Measurements from ENCODE around the gene NRP2.

Gene NRP2

DNA sequence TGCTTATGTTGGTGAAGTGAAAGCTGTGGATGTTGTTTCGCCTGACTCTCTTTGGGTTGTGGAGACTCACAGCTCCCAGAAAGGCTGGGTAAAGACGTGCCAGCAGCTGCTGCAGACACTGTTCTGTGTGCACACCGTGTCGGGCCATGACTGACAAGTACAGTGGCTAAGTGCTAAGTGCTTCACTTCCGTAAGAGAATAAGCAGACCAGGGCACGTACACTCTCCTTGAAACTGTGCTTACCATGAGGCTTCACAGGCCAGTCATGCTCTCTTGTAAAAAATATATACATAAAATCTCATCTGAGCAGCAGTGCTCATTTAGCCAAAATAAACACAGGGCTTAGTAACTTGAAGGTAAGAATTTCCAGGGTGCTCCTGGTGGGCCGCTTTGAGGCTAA is 86.0 kb downstream of the NRP2 start:
- Mint-ChIP-seq H3K36me3 (no peaks in the 10 kb centered on the region), H3K27me3 (peaks cover 23% of the 10 kb centered on the region), H3K4me1 (ENCODE audit: low read depth) (peaks cover 10% of the 10 kb centered on the region), H3K27ac (no peak overlapping the region), H3K4me3 (no peak overlapping the region), H3K9me3 (ENCODE audit: low read depth) (no peaks in the 10 kb centered on the region)

DNA sequence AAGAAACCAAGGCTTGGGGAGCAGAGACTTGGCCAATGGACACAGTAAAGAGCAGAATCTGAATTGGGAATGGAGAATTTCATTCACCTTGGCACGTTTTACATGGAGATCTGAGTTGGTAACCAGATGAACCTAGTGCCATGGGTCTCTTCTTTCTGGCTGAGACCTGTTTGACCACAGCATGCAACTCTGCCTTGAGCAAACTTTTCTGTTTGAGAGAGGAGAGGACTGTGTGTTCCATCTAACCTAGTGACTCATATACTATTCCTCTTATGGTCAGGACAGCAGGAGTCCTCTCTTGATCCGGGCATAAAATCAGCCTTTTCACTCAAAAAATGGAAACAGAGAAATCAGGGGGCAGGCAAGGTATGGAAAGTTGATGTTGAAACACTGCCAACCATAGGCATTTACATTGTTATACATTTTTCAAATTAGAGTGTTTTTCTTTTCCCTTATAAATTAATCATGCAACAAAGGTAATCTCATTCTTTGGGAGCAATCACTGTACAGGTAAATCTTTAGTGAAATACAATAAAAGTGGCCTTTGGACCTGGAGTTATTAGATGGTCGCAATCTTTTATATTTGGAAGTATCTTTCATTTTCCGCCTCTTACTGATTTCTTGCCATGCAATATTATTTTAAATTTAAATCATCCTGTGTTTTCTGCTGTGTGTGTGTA is 86.7 kb downstream of the NRP2 start:
- Mint-ChIP-seq H3K4me3 (no peak overlapping the region), H3K36me3 (no peaks in the 10 kb centered on the region), H3K27ac (no peak overlapping the region), H3K27me3 (peaks cover 23% of the 10 kb centered on the region), H3K4me1 (ENCODE audit: low read depth) (peaks cover 10% of the 10 kb centered on the region), H3K9me3 (ENCODE audit: low read depth) (no peaks in the 10 kb centered on the region)

DNA sequence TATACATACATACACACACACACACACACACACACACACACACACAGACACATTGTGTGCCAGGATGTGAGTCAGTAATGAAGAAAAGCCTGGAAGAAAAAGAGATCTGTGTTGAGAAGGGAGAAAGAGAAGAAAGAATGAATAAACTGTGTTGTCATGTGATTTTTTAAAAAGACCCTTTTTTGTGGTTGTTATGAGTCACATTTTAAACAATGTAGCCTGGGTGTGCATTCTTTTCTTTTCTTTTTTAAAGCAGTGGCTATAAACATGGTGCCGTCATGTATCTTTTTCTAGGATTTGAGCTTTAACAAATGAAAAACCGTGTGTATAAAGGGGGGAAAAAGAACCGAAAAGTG is 87.2 kb downstream of the NRP2 start:
- no peaks in the 10 kb centered on the region for H3K36me3 Mint-ChIP-seq
- peaks cover 20% of the 10 kb centered on the region for H3K27me3 Mint-ChIP-seq
- peaks cover 10% of the 10 kb centered on the region for H3K4me1 Mint-ChIP-seq (ENCODE audit: low read depth)
- no peak overlapping the region for H3K4me3 Mint-ChIP-seq
- H3K9me3 Mint-ChIP-seq (ENCODE audit: low read depth), result no peaks in the 10 kb centered on the region
- no peak overlapping the region for H3K27ac Mint-ChIP-seq

DNA sequence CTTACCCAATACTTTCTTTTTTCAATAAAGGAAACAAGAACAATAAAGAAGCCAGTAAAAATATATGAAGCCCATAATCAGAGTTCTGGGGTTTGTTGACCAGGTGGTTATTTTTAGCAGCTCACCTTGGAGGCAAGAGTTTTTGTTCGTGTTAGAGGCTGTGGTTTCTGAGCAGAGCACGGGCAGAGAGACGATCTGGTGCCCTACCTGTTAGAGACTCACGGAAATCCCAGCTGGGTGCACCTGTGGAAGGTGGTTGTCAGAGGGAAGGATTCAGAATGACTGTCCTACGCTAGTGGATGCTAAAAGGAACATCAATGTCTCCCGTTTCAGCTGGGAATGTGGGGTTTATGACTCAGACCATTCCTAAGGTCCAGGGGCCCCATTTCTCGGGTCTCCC is 87.6 kb downstream of the NRP2 start:
- Mint-ChIP-seq H3K36me3 (no peaks in the 10 kb centered on the region), H3K27ac (no peak overlapping the region), H3K4me3 (no peak overlapping the region), H3K9me3 (ENCODE audit: low read depth) (no peaks in the 10 kb centered on the region), H3K4me1 (ENCODE audit: low read depth) (peaks cover 10% of the 10 kb centered on the region), H3K27me3 (peaks cover 20% of the 10 kb centered on the region)

DNA sequence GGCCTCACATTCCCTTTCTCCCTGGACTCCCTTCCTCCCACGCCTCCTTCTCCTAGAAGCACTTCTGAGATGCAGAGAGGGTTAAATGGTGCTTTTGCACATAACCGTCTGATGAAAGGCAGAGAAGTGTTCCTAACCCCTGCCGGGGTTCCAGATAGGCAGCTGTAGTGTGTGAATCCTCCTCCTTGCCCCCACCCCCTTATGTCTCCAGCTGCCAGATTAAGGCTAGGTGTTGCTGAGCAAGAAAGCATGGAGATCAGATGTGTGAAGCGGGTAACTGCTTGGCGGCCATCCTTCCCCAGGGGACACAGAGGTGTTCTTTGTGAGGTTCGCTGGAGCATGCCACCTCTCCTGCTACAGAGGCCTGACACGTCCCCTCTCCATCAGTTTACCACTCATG is 88.3 kb downstream of the NRP2 start:
- Mint-ChIP-seq H3K27me3 (peaks cover 16% of the 10 kb centered on the region), H3K4me1 (ENCODE audit: low read depth) (peaks cover 10% of the 10 kb centered on the region), H3K4me3 (no peak overlapping the region), H3K36me3 (no peaks in the 10 kb centered on the region), H3K9me3 (ENCODE audit: low read depth) (no peaks in the 10 kb centered on the region), H3K27ac (no peak overlapping the region)

DNA sequence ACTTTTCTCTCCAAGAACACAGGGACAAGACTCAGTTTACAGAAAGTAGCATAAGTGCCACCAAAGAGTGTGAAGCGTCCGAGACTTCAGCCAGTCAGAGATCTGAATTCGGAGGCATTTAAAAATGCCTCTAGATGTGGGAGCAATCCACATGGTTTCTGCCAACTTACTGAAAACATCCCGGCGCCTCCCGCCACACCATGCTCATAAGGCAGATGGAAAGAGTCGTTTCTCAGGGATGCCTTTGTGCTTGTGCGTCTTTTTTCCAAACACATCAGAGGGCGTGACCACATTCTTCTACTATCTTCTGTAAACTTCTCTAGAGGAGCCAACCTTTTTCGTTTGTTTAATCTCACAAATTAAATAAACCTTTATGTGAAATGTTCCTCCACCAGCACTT is 88.7 kb downstream of the NRP2 start:
- Mint-ChIP-seq H3K9me3 (ENCODE audit: low read depth) (no peaks in the 10 kb centered on the region), H3K4me3 (no peak overlapping the region), H3K4me1 (ENCODE audit: low read depth) (peaks cover 10% of the 10 kb centered on the region), H3K27ac (no peak overlapping the region), H3K36me3 (no peaks in the 10 kb centered on the region), H3K27me3 (peaks cover 16% of the 10 kb centered on the region)

DNA sequence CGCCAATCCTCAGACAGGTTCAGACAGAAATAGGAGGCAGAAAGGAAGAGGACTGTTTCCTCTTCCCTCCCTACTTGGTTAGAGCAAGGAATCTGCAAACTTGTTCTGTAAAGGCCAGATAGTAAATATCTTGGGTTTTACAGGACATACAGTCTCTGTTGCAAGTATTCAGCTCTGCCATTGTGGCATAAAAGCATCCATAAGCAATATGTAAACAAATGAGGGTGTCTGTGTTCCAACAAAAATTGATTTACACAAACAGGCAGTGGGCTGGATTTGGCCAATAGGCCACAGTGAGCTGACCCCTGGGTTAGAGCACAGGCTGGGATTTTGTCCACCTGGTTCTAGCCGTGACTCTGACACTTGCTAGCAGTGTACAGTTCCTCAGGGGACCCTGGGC is 89.4 kb downstream of the NRP2 start:
- Mint-ChIP-seq H3K9me3 (ENCODE audit: low read depth) (no peaks in the 10 kb centered on the region), H3K4me3 (no peak overlapping the region), H3K27me3 (peaks cover 14% of the 10 kb centered on the region), H3K4me1 (ENCODE audit: low read depth) (peaks cover 10% of the 10 kb centered on the region), H3K27ac (no peak overlapping the region), H3K36me3 (no peaks in the 10 kb centered on the region)

DNA sequence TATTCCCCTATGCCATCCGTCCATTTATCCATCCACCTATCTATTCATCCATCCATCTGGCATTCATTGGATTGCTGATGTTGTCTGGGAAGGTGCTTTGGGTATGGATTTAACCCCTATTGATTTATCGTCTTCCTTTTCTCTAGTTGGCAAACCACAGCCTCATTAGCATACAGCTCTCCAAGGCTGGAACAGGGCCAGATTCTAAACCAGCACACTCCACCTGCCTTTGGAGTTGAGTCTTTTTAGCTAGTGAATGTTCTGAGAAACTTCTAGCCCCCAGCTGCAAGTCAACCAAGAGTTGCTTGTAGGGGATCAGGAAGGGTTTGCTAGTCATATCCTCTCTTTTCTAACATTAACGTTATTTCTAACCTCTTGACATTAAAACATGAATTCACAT is 90.7 kb downstream of the NRP2 start:
- no peaks in the 10 kb centered on the region for H3K9me3 Mint-ChIP-seq (ENCODE audit: low read depth)
- no peak overlapping the region for H3K27ac Mint-ChIP-seq
- peaks cover 8% of the 10 kb centered on the region for H3K27me3 Mint-ChIP-seq
- H3K4me3 Mint-ChIP-seq, result no peak overlapping the region
- peaks cover 8% of the 10 kb centered on the region for H3K4me1 Mint-ChIP-seq (ENCODE audit: low read depth)
- no peaks in the 10 kb centered on the region for H3K36me3 Mint-ChIP-seq

DNA sequence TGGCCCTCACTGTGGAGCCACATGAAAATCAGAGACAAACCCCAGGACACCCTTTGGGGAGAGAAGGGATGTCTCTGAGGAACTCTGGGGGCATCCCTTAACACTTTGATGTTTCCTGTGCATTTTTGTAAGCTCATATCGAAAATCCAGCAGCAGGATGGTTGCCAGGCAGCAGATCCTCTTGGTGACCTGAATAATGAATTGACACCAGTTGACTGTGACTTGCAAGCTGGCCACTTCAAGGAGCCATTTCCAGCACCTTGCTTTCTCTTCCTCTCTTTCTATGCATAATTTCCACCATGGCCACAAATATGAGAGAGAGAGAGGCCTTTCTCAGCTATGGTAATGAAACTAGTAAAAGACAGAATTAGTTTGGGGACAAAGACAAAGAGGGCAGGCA is 91.7 kb downstream of the NRP2 start:
- peaks cover 8% of the 10 kb centered on the region for H3K4me1 Mint-ChIP-seq (ENCODE audit: low read depth)
- H3K4me3 Mint-ChIP-seq, result no peak overlapping the region
- H3K27me3 Mint-ChIP-seq, result peaks cover 8% of the 10 kb centered on the region
- no peaks in the 10 kb centered on the region for H3K36me3 Mint-ChIP-seq
- no peak overlapping the region for H3K27ac Mint-ChIP-seq
- H3K9me3 Mint-ChIP-seq (ENCODE audit: low read depth), result no peaks in the 10 kb centered on the region

DNA sequence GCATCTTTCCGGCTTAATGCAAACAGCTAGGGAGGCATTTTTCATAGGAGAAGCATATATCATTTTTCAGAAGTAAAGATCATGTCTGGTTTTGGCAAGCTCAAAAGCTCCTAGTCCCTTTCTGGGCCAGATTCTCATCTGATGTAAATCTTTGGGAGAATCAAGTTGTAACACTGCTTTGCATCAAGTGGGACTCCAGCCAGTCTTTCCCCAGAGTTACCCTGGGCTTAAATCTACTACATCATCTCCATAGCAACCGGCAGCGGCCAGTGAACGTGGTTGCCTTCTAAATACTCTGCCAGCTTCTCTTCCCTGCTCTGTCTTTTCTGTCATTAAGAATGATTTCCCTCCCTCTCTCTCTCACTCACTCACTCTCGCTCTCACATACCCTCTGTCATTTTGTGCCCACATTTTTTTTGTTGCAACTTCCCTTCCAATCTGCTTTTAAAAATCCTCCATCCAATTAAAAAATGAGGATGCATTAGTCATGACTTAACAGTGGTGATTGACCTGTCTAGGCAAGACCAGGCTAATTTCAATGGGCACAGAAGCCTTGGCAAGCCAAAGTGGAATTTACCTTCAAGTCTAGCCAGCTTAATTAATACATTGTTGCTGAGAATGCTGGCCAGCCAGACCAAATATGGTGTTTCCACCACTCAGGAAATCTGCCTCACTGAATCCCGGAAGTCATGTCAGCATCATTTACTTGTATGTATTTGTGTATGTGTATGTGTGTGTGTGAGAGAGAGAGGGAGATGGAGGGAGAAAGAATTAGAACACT is 93.0 kb downstream of the NRP2 start:
- Mint-ChIP-seq H3K27me3 (peaks cover 8% of the 10 kb centered on the region), H3K4me1 (ENCODE audit: low read depth) (no peaks in the 10 kb centered on the region), H3K36me3 (no peaks in the 10 kb centered on the region), H3K9me3 (ENCODE audit: low read depth) (no peaks in the 10 kb centered on the region), H3K27ac (no peak overlapping the region), H3K4me3 (no peak overlapping the region)

DNA sequence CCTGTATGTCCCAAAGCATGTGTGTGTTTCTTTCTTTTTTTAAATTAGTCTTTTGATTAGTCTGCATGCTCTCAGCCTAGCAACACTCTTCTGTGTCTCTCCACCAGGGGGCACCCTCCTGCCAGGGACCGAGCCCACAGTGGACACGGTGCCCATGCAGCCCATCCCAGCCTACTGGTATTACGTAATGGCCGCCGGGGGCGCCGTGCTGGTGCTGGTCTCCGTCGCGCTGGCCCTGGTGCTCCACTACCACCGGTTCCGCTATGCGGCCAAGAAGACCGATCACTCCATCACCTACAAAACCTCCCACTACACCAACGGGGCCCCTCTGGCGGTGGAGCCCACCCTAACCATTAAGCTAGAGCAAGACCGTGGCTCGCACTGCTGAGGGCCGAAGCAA is 93.8 kb downstream of the NRP2 start:
- no peaks in the 10 kb centered on the region for H3K36me3 Mint-ChIP-seq
- H3K27ac Mint-ChIP-seq, result no peak overlapping the region
- no peak overlapping the region for H3K4me3 Mint-ChIP-seq
- no peaks in the 10 kb centered on the region for H3K9me3 Mint-ChIP-seq (ENCODE audit: low read depth)
- H3K4me1 Mint-ChIP-seq (ENCODE audit: low read depth), result peaks cover 7% of the 10 kb centered on the region
- peaks cover 6% of the 10 kb centered on the region for H3K27me3 Mint-ChIP-seq

DNA sequence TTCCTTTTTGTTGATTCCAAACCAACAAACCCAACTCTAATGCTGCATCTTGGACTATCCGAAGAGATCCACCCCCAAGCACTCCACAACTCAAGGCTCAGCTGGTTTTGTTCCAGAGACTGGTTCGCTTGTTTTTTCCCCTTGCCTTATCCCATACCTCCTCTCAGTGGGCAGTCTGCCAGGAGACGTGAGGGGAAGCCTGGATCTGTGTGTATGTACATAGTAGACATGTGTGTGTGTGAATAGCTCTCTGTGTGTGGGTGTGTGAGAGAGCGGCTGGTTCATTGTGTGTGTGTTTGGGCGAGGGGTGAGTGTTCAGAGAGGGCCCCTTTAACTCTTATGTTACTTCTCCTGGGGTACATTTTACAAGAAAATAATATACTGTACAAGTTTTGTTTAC is 94.4 kb downstream of the NRP2 start:
- H3K27me3 Mint-ChIP-seq, result peaks cover 6% of the 10 kb centered on the region
- H3K4me1 Mint-ChIP-seq (ENCODE audit: low read depth), result peaks cover 12% of the 10 kb centered on the region
- no peak overlapping the region for H3K4me3 Mint-ChIP-seq
- H3K36me3 Mint-ChIP-seq, result no peaks in the 10 kb centered on the region
- no peak overlapping the region for H3K27ac Mint-ChIP-seq
- no peaks in the 10 kb centered on the region for H3K9me3 Mint-ChIP-seq (ENCODE audit: low read depth)

DNA sequence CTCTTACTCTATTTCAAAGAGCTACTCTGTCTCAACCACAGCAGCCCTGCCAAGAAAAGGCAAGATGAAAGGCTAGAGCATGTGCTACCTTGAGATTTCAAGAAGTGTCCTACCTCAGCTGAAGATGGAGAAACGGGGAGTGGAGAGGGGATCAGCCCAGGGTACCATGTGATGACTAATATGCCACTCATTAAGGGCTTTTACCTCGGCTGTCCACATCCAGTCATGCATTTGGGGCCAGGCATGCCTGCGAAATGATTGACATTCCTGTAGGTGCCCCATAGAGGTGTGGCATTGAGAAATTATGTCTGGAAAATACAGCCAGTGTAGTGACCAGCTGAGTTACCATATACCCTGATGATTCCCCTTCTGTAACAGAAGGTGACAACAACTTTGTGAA is 96.1 kb downstream of the NRP2 start:
- Mint-ChIP-seq H3K27me3 (peaks cover 1% of the 10 kb centered on the region), H3K4me3 (no peak overlapping the region), H3K4me1 (ENCODE audit: low read depth) (peaks cover 12% of the 10 kb centered on the region), H3K27ac (no peak overlapping the region), H3K36me3 (no peaks in the 10 kb centered on the region), H3K9me3 (ENCODE audit: low read depth) (no peaks in the 10 kb centered on the region)

DNA sequence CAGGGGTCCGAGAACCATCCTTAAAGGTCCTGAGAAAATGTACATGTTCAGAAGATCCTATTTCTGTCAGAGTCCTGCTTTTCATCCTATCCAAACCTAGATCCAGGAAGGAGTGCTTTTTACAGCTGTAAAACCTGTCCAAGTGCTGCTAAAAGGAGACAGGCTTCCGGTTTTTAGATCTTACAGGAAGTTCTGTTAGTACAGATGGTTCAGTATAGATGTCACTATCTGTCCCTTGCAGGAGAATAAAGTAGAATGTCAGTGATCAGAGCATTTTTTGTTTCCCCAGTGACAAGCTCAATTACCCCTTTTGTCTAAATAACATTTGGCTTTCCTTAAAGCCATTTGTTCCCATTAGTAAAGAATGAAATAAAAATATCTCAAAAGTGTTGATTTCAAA is 98.3 kb downstream of the NRP2 start:
- Mint-ChIP-seq H3K27ac (no peak overlapping the region), H3K9me3 (ENCODE audit: low read depth) (no peaks in the 10 kb centered on the region)

DNA sequence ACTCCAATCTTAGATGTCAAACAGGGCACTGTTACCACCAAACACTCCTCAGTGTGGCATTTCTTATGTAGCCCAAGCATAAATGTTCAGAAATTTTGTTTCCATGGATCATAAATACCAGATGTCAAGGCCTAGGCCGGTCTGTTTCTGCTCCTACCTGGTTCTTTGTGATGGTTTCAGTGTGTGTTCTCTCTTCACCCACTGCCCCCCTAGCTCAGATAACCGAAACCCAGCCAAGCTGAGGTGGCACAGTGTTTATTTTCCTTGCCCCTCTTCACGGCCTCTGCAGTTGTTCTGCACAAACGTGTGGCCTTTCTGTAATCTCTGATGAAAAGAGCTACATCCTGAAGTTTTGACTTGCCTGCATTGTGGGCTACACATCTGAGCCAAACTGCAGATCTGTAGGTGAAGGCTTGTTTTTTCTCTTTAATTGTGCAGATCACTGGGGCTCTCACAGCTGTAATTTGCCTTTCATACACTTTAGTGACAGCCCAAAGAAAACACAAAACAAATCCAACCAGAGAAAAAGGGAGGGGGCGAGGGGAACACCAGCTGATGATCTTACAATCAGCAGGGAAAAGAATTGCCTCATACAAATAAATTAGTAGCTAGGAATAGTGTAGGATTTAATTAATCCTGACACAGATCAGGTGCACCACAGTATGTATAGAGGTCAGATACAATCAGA is 99.1 kb downstream of the NRP2 start:
- no peak overlapping the region for H3K27ac Mint-ChIP-seq
- H3K9me3 Mint-ChIP-seq (ENCODE audit: low read depth), result no peaks in the 10 kb centered on the region
- H3K27me3 Mint-ChIP-seq, result no peaks in the 10 kb centered on the region

More for the DNA sequence above, 98.3 kb downstream of the NRP2 start:
- Mint-ChIP-seq H3K36me3 (no peaks in the 10 kb centered on the region), H3K27me3 (no peaks in the 10 kb centered on the region), H3K4me3 (no peak overlapping the region), H3K4me1 (ENCODE audit: low read depth) (peaks cover 12% of the 10 kb centered on the region)

More for the DNA sequence above, 99.1 kb downstream of the NRP2 start:
- Mint-ChIP-seq H3K36me3 (no peaks in the 10 kb centered on the region), H3K4me3 (no peak overlapping the region), H3K4me1 (ENCODE audit: low read depth) (peaks cover 12% of the 10 kb centered on the region)
